Spleen (tissue), 11 donors: Measurements from ENCODE around the gene RSPH9. TPM values are rescaled to one million over a fixed set of nuclear protein-coding genes. Genes with fewer than 3 reads are reported as not detected.

Source experiments
- DNase-seq: peaks from one replicate; pipeline ENCODE4 v3.0.0-alpha.2; 2020
- H3K27ac ChIP-seq, 8 donors: fragments of 200-600 bp; sonication (generic) in 7 of 8; 1 replicate in 4 of 8; 2 replicates in 4 of 8; pipeline versions ENCODE4 v1.5.0 to v1.8.0; 2016 to 2021; ENCODE audit warnings: inconsistent platforms in 4 of 8, mild to moderate bottlenecking in 4 of 8, moderate library complexity in 1 of 8
- H3K27me3 ChIP-seq, 7 donors: fragments of 200-600 bp; sonication (generic) in 6 of 7; replicated peaks in 1 of 7; 1 replicate in 4 of 7; 2 replicates in 3 of 7; pipeline versions ENCODE4 v1.5.0 to v1.8.0; 2016 to 2021; ENCODE audit warnings: inconsistent platforms in 3 of 7, mild to moderate bottlenecking in 1 of 7
- H3K36me3 ChIP-seq, 6 donors: fragments of 200-600 bp; sonication (generic) in 5 of 6; 1 replicate in 4 of 6; 2 replicates in 2 of 6; pipeline versions ENCODE4 v1.5.0 to v1.8.0; 2016 to 2021; ENCODE audit warnings: inconsistent platforms in 2 of 6
- H3K4me1 ChIP-seq, 6 donors: fragments of 200-600 bp; sonication (generic) in 5 of 6; 1 replicate in 3 of 6; 2 replicates in 3 of 6; pipeline versions ENCODE4 v1.5.0 to v1.8.0; 2016 to 2021; ENCODE audit warnings: inconsistent platforms in 3 of 6
- H3K4me3 ChIP-seq, 8 donors: fragments of 200-600 bp; sonication (generic) in 7 of 8; 1 replicate in 4 of 8; 2 replicates in 4 of 8; pipeline versions ENCODE4 v1.5.0 to v1.8.0; 2016 to 2021; ENCODE audit warnings: inconsistent platforms in 4 of 8, mild to moderate bottlenecking in 4 of 8, moderate library complexity in 2 of 8
- H3K9me3 ChIP-seq, 8 donors: fragments of 200-600 bp; sonication (generic) in 7 of 8; 1 replicate in 4 of 8; 2 replicates in 4 of 8; pipeline versions ENCODE4 v1.5.0 to v1.8.0; 2016 to 2021; ENCODE audit warnings: inconsistent platforms in 4 of 8
- POLR2A ChIP-seq, 3 donors: fragments of 450-650 bp; IDR thresholded peaks; one replicate each; pipeline ENCODE4 v1.5.1; 2017; ENCODE audit warnings: antibody characterized with exemption in 3 of 3, mild to moderate bottlenecking in 1 of 3
- POLR2AphosphoS5 ChIP-seq, 3 donors: sonication (generic); formaldehyde crosslinking; IDR thresholded peaks; one replicate each; pipeline ENCODE4 v1.5.1; 2017; ENCODE audit warnings: antibody characterized with exemption in 3 of 3
- WGBS, 5 donors: extraction: QIAGEN DNeasy Blood & Tissue Kit in 3 of 5; methylation state at CpG; one replicate each; pipeline versions ENCODE4 v1.1.5 to v1.1.7; 2013 to 2018; 5-methylcytosine and 5-hydroxymethylcytosine counted together
- intact Hi-C: fragments of 100-400 bp; cut with DNase I; formaldehyde crosslinking; loops from one replicate; pipeline ENCODE4 v1.15.0; 2023; ENCODE audit warnings: low total_unique reads
- polyA plus RNA-seq, 3 donors: library from polyadenylated mRNA; stranded (reverse); fragments of 200-250 nt; gene quantifications; one replicate each; pipeline ENCODE4 v1.2.1, GENCODE V29; 2013
- total RNA-seq, 7 donors: library from RNA; depleted of rRNA in 3 of 7; stranded (reverse); fragments of >200 nt in 3 of 7; fragmentation: NEBNext Ultra II Directional in 4 of 7; extraction: Animal tissue kit (Norgen Biotek cat#: 25700) in 4 of 7; gene quantifications; one replicate each; pipeline versions ENCODE4 v1.1.0 to v1.2.1, GENCODE V29; 2016 to 2021
- TF ChIP-seq, protein P1 (sequence below), 11 experiments: fragments of 200-600 bp in 7 of 11; fragments of 450-650 bp in 4 of 11; sonication (generic) in 4 of 11; IDR thresholded peaks in 8 of 11; conservative IDR thresholded peaks in 3 of 11; 1 replicate in 7 of 11; 2 replicates in 4 of 11; pipeline versions ENCODE4 v1.4.0 to v1.8.0; 2016 to 2021; ENCODE audit warnings: antibody characterized with exemption in 11 of 11, inconsistent platforms in 4 of 11, mild to moderate bottlenecking in 1 of 11
- donor health status: healthy with polysubstance abuse.
- donor health status: DM: no; HTN: no; CAD: no; lungs with moderate emphysema.
- donor health status: DM: no; HTN: no; CAD: no.
- donor health status: Bipolar disorder and iron deficiency.
- donor health status: healthy.
- donor health status: DM: no; HTN: no; CAD: no.
- donor health status: DM: yes; HTN: yes; CAD: no.

Gene RSPH9
- total and polyA plus RNA-seq, 10 donors = 0.17 to 0.63 (median 0.20) TPM; not detected in 3

- intact Hi-C loops = loop anchor here (5.0 to 10.0 kb wide), 2 partner anchors 85 to 407 kb away; no protein-coding TSS in a partner anchor
- DNase-seq = no peak
Measured at GRCh38 chr6:43669922-43670622, 25.2 kb downstream of the RSPH9 start.

GRCh38 chr6:43670623-43670986 is 25.8 kb downstream of the RSPH9 start:
- no peak overlapping the region for H3K4me3 ChIP-seq
- H3K4me1 ChIP-seq = peaks cover 11 to 76% (median 29%) of the 10 kb centered on the region in 6 donors
- H3K27ac ChIP-seq = peak overlapping the region in 6 of 8 donors; percentile 53 to 72 (median 64)
- H3K27me3 ChIP-seq = no peaks in the 10 kb centered on the region
- H3K9me3 ChIP-seq = no peaks in the 10 kb centered on the region
- 93 to 96% (median 96%) methylated on average over 6 of the region's 6 CpGs for WGBS, 5 donors
- H3K36me3 ChIP-seq = peaks cover 5 to 67% (median 52%) of the 10 kb centered on the region in 6 donors
- intact Hi-C loops = no loop called here
- TF ChIP-seq POLR2A (IDR thresholded peaks at IDR 0.05) = no peak
- peak in 1 of 3 donors; percentile 46 for TF ChIP-seq POLR2AphosphoS5 (IDR thresholded peaks at IDR 0.05)
- DNase-seq = no peak

More at GRCh38 chr6:43669922-43670622, 25.2 kb downstream of the RSPH9 start:
- Histone ChIP-seq H3K4me1 (peaks cover 11 to 76% (median 29%) of the 10 kb centered on the region in 6 donors), H3K27me3 (peaks cover 0 to 3% (median 0%) of the 10 kb centered on the region in 7 donors), H3K9me3 (no peaks in the 10 kb centered on the region), H3K36me3 (peaks cover 5 to 62% (median 46%) of the 10 kb centered on the region in 6 donors), H3K4me3 (no peak overlapping the region), H3K27ac (peak overlapping the region in 7 of 8 donors; percentile 41 to 72 (median 62))
- 78 to 84% (median 79%) methylated on average over 6 of the region's 6 CpGs for WGBS, 5 donors
- no peak for TF ChIP-seq POLR2A (IDR thresholded peaks at IDR 0.05)
- TF ChIP-seq POLR2AphosphoS5 (IDR thresholded peaks at IDR 0.05) = no peak
- TF ChIP-seq, protein P1, sequence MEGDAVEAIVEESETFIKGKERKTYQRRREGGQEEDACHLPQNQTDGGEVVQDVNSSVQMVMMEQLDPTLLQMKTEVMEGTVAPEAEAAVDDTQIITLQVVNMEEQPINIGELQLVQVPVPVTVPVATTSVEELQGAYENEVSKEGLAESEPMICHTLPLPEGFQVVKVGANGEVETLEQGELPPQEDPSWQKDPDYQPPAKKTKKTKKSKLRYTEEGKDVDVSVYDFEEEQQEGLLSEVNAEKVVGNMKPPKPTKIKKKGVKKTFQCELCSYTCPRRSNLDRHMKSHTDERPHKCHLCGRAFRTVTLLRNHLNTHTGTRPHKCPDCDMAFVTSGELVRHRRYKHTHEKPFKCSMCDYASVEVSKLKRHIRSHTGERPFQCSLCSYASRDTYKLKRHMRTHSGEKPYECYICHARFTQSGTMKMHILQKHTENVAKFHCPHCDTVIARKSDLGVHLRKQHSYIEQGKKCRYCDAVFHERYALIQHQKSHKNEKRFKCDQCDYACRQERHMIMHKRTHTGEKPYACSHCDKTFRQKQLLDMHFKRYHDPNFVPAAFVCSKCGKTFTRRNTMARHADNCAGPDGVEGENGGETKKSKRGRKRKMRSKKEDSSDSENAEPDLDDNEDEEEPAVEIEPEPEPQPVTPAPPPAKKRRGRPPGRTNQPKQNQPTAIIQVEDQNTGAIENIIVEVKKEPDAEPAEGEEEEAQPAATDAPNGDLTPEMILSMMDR (IDR thresholded peaks at IDR 0.05 in 8 of 11, conservative IDR thresholded peaks at IDR 0.05 in 3 of 11) = no peak

GRCh38 chr6:43671011-43671800 is 26.4 kb downstream of the RSPH9 start:
- Histone ChIP-seq H3K4me3 (no peak overlapping the region), H3K27ac (peak overlapping the region in 7 of 8 donors; percentile 41 to 72 (median 62)), H3K9me3 (no peaks in the 10 kb centered on the region), H3K36me3 (peaks cover 5 to 73% (median 58%) of the 10 kb centered on the region in 6 donors), H3K4me1 (peaks cover 11 to 76% (median 29%) of the 10 kb centered on the region in 6 donors), H3K27me3 (no peaks in the 10 kb centered on the region)
- WGBS, 5 donors = 92 to 96% (median 94%) methylated on average over 8 of the region's 8 CpGs
- intact Hi-C loops = no loop called here
- peak in 1 of 3 donors; percentile 3 for TF ChIP-seq POLR2AphosphoS5 (IDR thresholded peaks at IDR 0.05)
- TF ChIP-seq, protein P1 (IDR thresholded peaks at IDR 0.05 in 8 of 11, conservative IDR thresholded peaks at IDR 0.05 in 3 of 11) = no peak
- DNase-seq = no peak

DNA sequence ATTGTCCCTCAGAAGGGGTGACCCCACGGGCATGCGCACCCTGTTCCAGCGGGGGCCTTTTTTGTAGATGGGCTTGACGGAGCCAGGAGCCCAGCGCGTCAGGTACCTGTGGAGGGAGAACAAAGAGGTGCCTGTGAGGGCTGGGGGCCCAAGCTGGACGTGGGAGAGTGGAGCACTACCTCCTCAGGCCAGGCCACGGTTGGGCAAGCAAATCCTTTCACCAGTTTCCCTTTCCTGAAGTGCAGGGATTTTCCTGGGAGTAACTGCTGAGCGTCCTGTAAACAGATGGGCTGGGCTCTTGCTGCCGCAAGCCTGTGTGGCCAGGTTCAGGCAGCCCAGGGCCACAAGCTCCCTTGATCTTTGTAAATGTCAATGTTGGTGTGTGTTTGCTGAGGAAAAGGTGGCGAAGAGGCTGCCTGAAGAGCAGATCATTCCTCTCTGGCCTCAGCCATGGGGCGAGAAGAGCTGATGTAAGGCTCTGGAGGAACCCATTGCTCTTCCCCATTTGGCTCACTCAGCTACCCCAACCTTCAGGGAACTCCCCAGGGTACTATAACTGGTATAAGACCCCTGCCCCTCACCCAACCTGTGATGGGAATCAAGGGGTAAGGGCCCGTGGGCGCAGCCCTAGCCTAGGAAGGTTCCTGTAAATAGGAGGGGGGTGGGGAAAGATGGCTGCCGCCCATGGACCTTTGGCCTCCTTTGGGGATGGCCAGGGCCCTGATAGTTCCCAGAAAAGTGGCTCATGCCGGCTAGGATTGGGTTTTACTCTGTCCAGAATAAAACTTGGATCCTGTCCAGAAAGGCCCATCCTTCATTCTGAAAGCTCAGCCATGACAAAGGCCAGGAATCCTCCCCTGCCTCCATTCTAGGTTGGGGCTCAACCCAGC is 27.2 kb downstream of the RSPH9 start:
- H3K27me3 ChIP-seq = no peaks in the 10 kb centered on the region
- 79 to 89% (median 88%) methylated on average over 15 to 16 of the region's 16 CpGs for WGBS, 5 donors
- peaks cover 11 to 73% (median 26%) of the 10 kb centered on the region in 6 donors for H3K4me1 ChIP-seq
- TF ChIP-seq POLR2A (IDR thresholded peaks at IDR 0.05) (no peak), POLR2AphosphoS5 (IDR thresholded peaks at IDR 0.05) (peak in 1 of 3 donors; percentile 19)
- H3K27ac ChIP-seq = peak overlapping the region in 7 of 8 donors; percentile 41 to 71 (median 62)
- H3K9me3 ChIP-seq = no peaks in the 10 kb centered on the region
- DNase-seq = no peak
- peaks cover 5 to 82% (median 66%) of the 10 kb centered on the region in 6 donors for H3K36me3 ChIP-seq
- no peak overlapping the region for H3K4me3 ChIP-seq
- intact Hi-C loops = no loop called here
